Measurements from ENCODE around the gene MCC.

The MCC gene

DNA sequence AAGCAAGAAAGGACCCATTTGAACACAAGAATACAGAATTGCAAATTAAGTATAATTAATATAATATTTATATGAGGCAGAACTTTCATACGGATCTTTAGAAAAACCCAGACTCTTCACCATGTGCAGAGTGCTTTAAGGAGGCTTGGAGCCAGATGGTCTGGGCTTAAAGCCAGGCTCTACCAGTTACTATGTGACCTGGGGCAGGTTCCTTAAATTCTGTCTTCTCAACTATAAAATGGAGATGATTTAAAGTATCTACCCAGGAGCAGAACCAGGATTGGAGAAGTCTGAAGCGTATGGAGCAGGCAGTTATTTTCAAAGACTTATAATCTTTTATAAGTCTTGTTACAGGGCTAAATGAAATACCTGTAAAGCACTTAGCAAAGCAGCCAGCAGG, 255.6 kb downstream of the MCC start:
- TF ChIP-seq, protein P1, sequence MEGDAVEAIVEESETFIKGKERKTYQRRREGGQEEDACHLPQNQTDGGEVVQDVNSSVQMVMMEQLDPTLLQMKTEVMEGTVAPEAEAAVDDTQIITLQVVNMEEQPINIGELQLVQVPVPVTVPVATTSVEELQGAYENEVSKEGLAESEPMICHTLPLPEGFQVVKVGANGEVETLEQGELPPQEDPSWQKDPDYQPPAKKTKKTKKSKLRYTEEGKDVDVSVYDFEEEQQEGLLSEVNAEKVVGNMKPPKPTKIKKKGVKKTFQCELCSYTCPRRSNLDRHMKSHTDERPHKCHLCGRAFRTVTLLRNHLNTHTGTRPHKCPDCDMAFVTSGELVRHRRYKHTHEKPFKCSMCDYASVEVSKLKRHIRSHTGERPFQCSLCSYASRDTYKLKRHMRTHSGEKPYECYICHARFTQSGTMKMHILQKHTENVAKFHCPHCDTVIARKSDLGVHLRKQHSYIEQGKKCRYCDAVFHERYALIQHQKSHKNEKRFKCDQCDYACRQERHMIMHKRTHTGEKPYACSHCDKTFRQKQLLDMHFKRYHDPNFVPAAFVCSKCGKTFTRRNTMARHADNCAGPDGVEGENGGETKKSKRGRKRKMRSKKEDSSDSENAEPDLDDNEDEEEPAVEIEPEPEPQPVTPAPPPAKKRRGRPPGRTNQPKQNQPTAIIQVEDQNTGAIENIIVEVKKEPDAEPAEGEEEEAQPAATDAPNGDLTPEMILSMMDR (IDR thresholded peaks at IDR 0.05; ENCODE audit: extremely low read depth, missing control alignments), result no peak
- no peak for DNase-seq (ENCODE audit: low spot score)

DNA sequence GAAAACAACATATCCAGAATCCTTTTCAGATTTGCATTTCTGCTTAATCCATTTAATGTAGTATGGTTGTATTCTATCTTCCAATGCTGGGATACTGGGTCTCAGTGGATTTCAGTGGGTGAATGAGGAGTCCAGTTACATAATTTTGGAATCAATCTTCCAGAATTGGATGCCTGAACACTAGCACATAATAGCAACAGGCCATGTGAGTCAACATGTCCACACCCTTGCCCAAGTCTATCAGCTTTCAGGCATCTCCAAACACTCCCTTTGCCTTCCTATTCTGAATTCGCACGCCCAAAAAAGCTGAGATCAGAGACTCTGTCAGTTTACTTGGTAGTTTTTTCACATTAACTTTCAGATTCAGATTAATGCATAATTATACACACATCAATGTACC, 256.0 kb downstream of the MCC start:
- DNase-seq (ENCODE audit: low spot score), result no peak
- TF ChIP-seq, protein P1 (IDR thresholded peaks at IDR 0.05; ENCODE audit: extremely low read depth, missing control alignments), result no peak

DNA sequence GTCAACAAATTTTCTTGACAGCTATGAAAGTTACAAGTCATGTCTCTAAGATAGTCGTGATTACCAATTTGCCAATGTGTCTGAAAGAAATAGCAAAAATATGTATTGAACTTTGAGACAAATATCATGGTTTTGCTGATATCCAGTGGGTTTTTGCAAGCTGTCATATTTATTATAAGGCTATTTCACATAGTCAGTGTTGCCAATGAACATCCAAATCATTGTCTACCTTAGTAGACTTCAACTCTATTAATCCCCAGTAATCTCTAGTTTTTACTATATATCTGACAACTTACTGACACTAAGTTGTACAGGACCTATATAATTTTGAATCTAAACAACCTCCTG, 256.6 kb downstream of the MCC start:
- TF ChIP-seq, protein P1 (IDR thresholded peaks at IDR 0.05; ENCODE audit: extremely low read depth, missing control alignments), result no peak
- DNase-seq (ENCODE audit: low spot score), result no peak

- TF ChIP-seq, protein P1 (IDR thresholded peaks at IDR 0.05; ENCODE audit: extremely low read depth, missing control alignments), result no peak
- no peak for DNase-seq (ENCODE audit: low spot score)
Measured at GRCh38 chr5:113230711-113231652, 257.3 kb downstream of the MCC start.

GRCh38 chr5:113227798-113228197, 260.5 kb downstream of the MCC start:
- TF ChIP-seq, protein P1 (IDR thresholded peaks at IDR 0.05; ENCODE audit: extremely low read depth, missing control alignments), result no peak
- no peak for DNase-seq (ENCODE audit: low spot score)

GRCh38 chr5:113226116-113226736, 262.0 kb downstream of the MCC start:
- DNase-seq (ENCODE audit: low spot score), result no peak
- TF ChIP-seq, protein P1 (IDR thresholded peaks at IDR 0.05; ENCODE audit: extremely low read depth, missing control alignments), result no peak

DNA sequence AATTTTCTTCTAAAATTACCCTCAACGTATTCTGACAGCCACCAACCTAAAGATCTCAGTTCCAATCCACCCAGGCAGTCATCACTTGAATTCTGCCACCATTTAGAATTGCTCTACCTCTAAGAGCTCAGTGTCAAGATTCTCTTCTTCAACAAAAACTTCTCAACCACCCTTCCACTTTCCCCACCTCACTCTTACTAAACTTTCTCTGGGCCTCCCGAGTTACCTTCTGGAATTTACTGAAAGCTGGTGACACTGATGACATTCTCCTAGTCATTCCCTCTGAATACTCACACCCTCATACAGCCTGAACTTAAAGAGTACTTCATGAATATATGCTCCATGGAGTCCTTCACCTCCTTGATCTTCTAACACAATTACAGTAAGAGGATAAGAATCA, 263.0 kb downstream of the MCC start:
- TF ChIP-seq, protein P1 (IDR thresholded peaks at IDR 0.05; ENCODE audit: extremely low read depth, missing control alignments), result no peak
- DNase-seq (ENCODE audit: low spot score), result no peak

All from GM20000 (cell line).